ENCODE results near the gene CSNK1G2. TPM values are rescaled to one million over a fixed set of nuclear protein-coding genes. Genes with fewer than 3 reads are reported as not detected.
A peak's percentile ranks its signal among the peaks of the same experiment; 100 is the strongest.
"Not testable (repeated sequence)": the region's sequence is repeated elsewhere in the genome, so short reads cannot be mapped to it uniquely, and the experiment has no call there.

Gene CSNK1G2
- total RNA-seq, 2 experiments from 2014 or later = 122 to 127 TPM

- ChIA-PET CTCF (no interaction called here), POLR2A (no interaction called here)
- H3K27ac Mint-ChIP-seq = no peak overlapping the region
- no peaks in the 10 kb centered on the region for H3K27me3 Mint-ChIP-seq
- peaks cover 56% of the 10 kb centered on the region for H3K36me3 Mint-ChIP-seq (ENCODE audit: low read depth)
- H3K4me3 Mint-ChIP-seq = no peak overlapping the region
- H3K27ac ChIP-seq (ENCODE audit: low read depth in 1 of 2, low read length in 2 of 2) = no peak overlapping the region
- no peaks in the 10 kb centered on the region for H3K9me3 Mint-ChIP-seq
- ATAC-seq (ENCODE audit: poor library complexity) (no peak), DNase-seq (no peak)
- intact Hi-C loops (cut with DNase I, micrococcal nuclease) = loop anchor here in 1 of 2 experiments (5.0 kb wide), 1 partner anchor 38 kb away; no protein-coding TSS in a partner anchor
- no peak for TF ChIP-seq CTCF (IDR thresholded peaks at IDR 0.05)
- H3K4me3 ChIP-seq (ENCODE audit: low read length) = no peak overlapping the region
- H3K27me3 ChIP-seq (ENCODE audit: control insufficient read depth in 1 of 2, insufficient read depth in 2 of 2, low read length in 2 of 2) = no peaks in the 10 kb centered on the region
- peaks cover 65% of the 10 kb centered on the region for H3K36me3 ChIP-seq (ENCODE audit: insufficient read depth, low read length)
- H3K4me1 ChIP-seq (ENCODE audit: insufficient read depth, low read length) = no peaks in the 10 kb centered on the region
- no peaks in the 10 kb centered on the region for H3K9me3 ChIP-seq (ENCODE audit: control insufficient read depth in 1 of 2, insufficient read depth in 1 of 2, low read length in 2 of 2)
- no peaks in the 10 kb centered on the region for H3K4me1 Mint-ChIP-seq (ENCODE audit: low read depth)
These were observed 44.8 kb downstream of the CSNK1G2 start for GRCh38 chr19:1985588-1986356.

- ChIA-PET CTCF (no interaction called here), POLR2A (no interaction called here)
- Histone ChIP-seq H3K27ac (ENCODE audit: low read depth in 1 of 2, low read length in 2 of 2) (no peak overlapping the region), H3K4me1 (ENCODE audit: insufficient read depth, low read length) (no peaks in the 10 kb centered on the region), H3K4me3 (ENCODE audit: low read length) (no peak overlapping the region), H3K27me3 (ENCODE audit: control insufficient read depth in 1 of 2, insufficient read depth in 2 of 2, low read length in 2 of 2) (no peaks in the 10 kb centered on the region), H3K9me3 (ENCODE audit: control insufficient read depth in 1 of 2, insufficient read depth in 1 of 2, low read length in 2 of 2) (no peaks in the 10 kb centered on the region), H3K36me3 (ENCODE audit: insufficient read depth, low read length) (peaks cover 64% of the 10 kb centered on the region)
- TF ChIP-seq CTCF (IDR thresholded peaks at IDR 0.05) = no peak
- no peaks in the 10 kb centered on the region for H3K4me1 Mint-ChIP-seq (ENCODE audit: low read depth)
- H3K27ac Mint-ChIP-seq = no peak overlapping the region
- ATAC-seq (ENCODE audit: poor library complexity) = no peak
- H3K9me3 Mint-ChIP-seq = no peaks in the 10 kb centered on the region
- no peak for DNase-seq
- no peak overlapping the region for H3K4me3 Mint-ChIP-seq
- no peaks in the 10 kb centered on the region for H3K27me3 Mint-ChIP-seq
- peaks cover 52% of the 10 kb centered on the region for H3K36me3 Mint-ChIP-seq (ENCODE audit: low read depth)
- intact Hi-C loops (cut with DNase I, micrococcal nuclease) = loop anchor here in 1 of 2 experiments (5.0 kb wide), 1 partner anchor 39 kb away; no protein-coding TSS in a partner anchor
These were observed 45.6 kb downstream of the CSNK1G2 start for GRCh38 chr19:1986357-1987162.

- POLR2A ChIA-PET = no interaction called here
- no peak for TF ChIP-seq CTCF (IDR thresholded peaks at IDR 0.05)
- CTCF ChIA-PET = no interaction called here
- peaks cover 43% of the 10 kb centered on the region for H3K36me3 Mint-ChIP-seq (ENCODE audit: low read depth)
- Histone ChIP-seq H3K27me3 (ENCODE audit: control insufficient read depth in 1 of 2, insufficient read depth in 2 of 2, low read length in 2 of 2) (no peaks in the 10 kb centered on the region), H3K4me3 (ENCODE audit: low read length) (no peak overlapping the region), H3K9me3 (ENCODE audit: control insufficient read depth in 1 of 2, insufficient read depth in 1 of 2, low read length in 2 of 2) (no peaks in the 10 kb centered on the region), H3K4me1 (ENCODE audit: insufficient read depth, low read length) (no peaks in the 10 kb centered on the region), H3K36me3 (ENCODE audit: insufficient read depth, low read length) (peaks cover 60% of the 10 kb centered on the region), H3K27ac (ENCODE audit: low read depth in 1 of 2, low read length in 2 of 2) (no peak overlapping the region)
- intact Hi-C loops (cut with DNase I, micrococcal nuclease) = loop anchor here in 1 of 2 experiments (5.0 kb wide), 1 partner anchor 40 kb away; no protein-coding TSS in a partner anchor
- no peak overlapping the region for H3K27ac Mint-ChIP-seq
- no peak for ATAC-seq (ENCODE audit: poor library complexity)
- peak in 1 of 14 experiments; percentile 33 for DNase-seq
- no peak overlapping the region for H3K4me3 Mint-ChIP-seq
- H3K9me3 Mint-ChIP-seq = no peaks in the 10 kb centered on the region
- no peaks in the 10 kb centered on the region for H3K27me3 Mint-ChIP-seq
- H3K4me1 Mint-ChIP-seq (ENCODE audit: low read depth) = no peaks in the 10 kb centered on the region
These were observed 46.5 kb downstream of the CSNK1G2 start for GRCh38 chr19:1987197-1988187.

GRCh38 chr19:1988464-1988863 is 47.5 kb downstream of the CSNK1G2 start:
- CTCF ChIA-PET, POLR2A ChIA-PET: not testable (repeated sequence)

More at GRCh38 chr19:1988464-1988863, 47.5 kb downstream of the CSNK1G2 start:
- H3K9me3 ChIP-seq (ENCODE audit: control insufficient read depth in 1 of 2, insufficient read depth in 1 of 2, low read length in 2 of 2); H3K27ac ChIP-seq (ENCODE audit: low read depth in 1 of 2, low read length in 2 of 2); H3K27me3 ChIP-seq (ENCODE audit: control insufficient read depth in 1 of 2, insufficient read depth in 2 of 2, low read length in 2 of 2); H3K4me3 ChIP-seq (ENCODE audit: low read length); H3K9me3 Mint-ChIP-seq; H3K27ac Mint-ChIP-seq; H3K4me3 Mint-ChIP-seq; DNase-seq; H3K4me1 Mint-ChIP-seq (ENCODE audit: low read depth); H3K4me1 ChIP-seq (ENCODE audit: insufficient read depth, low read length); H3K27me3 Mint-ChIP-seq; ATAC-seq (ENCODE audit: poor library complexity): not testable (repeated sequence)
- intact Hi-C loops (cut with DNase I, micrococcal nuclease) = loop anchor here in 1 of 2 experiments (5.0 kb wide), 1 partner anchor 41 kb away; no protein-coding TSS in a partner anchor
- peaks cover 60% of the 10 kb centered on the region for H3K36me3 ChIP-seq (ENCODE audit: insufficient read depth, low read length)
- peaks cover 41% of the 10 kb centered on the region for H3K36me3 Mint-ChIP-seq (ENCODE audit: low read depth)

All from CD4-positive, alpha-beta T cell (primary cell).